GM23338 (cell line): ENCODE measurements around the gene TGFBR1. TPM values are rescaled to one million over a fixed set of nuclear protein-coding genes. Genes with fewer than 3 reads are reported as not detected.

Experiments used
- ATAC-seq: fragments of 200-7000 bp; cut with Tn5 transposase; 3 replicates; pipeline ENCODE4 v1.9.1; 2020
- DNase-seq: peaks from one replicate; pipeline ENCODE4 v3.0.0-alpha.2; 2015; ENCODE audit warnings: low spot score
- H2AFZ ChIP-seq: fragments of 200-600 bp; sonication (generic); 2 replicates; pipeline ENCODE4 v1.8.0; 2016; ENCODE audit warnings: antibody characterized with exemption, mild to moderate bottlenecking, moderate library complexity
- H3F3A ChIP-seq: fragments of 200-600 bp; sonication (generic); replicated peaks from 2 replicates; pipeline ENCODE4 v1.8.0; 2017; ENCODE audit warnings: antibody characterized with exemption, mixed run types, low read depth
- H3K27ac ChIP-seq: fragments of 200-600 bp; sonication (generic); 2 replicates; pipeline ENCODE4 v1.6.1; 2016; ENCODE audit warnings: low read depth
- H3K27me3 ChIP-seq: fragments of 200-600 bp; sonication (generic); 2 replicates; pipeline ENCODE4 v1.8.0; 2016; ENCODE audit warnings: mild to moderate bottlenecking, mixed run types, moderate library complexity; ENCODE audit not compliant: insufficient read depth
- H3K36me3 ChIP-seq: fragments of 200-600 bp; sonication (generic); 2 replicates; pipeline ENCODE4 v1.8.0; 2016; ENCODE audit warnings: mild to moderate bottlenecking; ENCODE audit not compliant: insufficient read depth
- H3K4me1 ChIP-seq: fragments of 200-600 bp; sonication (generic); 2 replicates; pipeline ENCODE4 v1.8.0; 2016; ENCODE audit warnings: mild to moderate bottlenecking, moderate library complexity; ENCODE audit not compliant: insufficient read depth
- H3K4me2 ChIP-seq: fragments of 200-600 bp; sonication (generic); 2 replicates; pipeline ENCODE4 v1.7.1; 2017; ENCODE audit warnings: mixed run types
- H3K4me3 ChIP-seq: fragments of 200-600 bp; sonication (generic); 2 replicates; pipeline ENCODE4 v1.6.1; 2016; ENCODE audit warnings: mixed run types
- H3K79me2 ChIP-seq: fragments of 200-600 bp; sonication (generic); replicated peaks from 2 replicates; pipeline ENCODE4 v1.8.0; 2017; ENCODE audit warnings: mild to moderate bottlenecking; ENCODE audit not compliant: insufficient read depth
- H3K9me2 ChIP-seq: fragments of 200-600 bp; sonication (generic); 2 replicates; pipeline ENCODE4 v1.8.0; 2017; ENCODE audit not compliant: insufficient read depth
- H4K20me1 ChIP-seq: fragments of 200-600 bp; sonication (generic); replicated peaks from 2 replicates; pipeline ENCODE4 v1.8.0; 2017; ENCODE audit warnings: mild to moderate bottlenecking; ENCODE audit not compliant: insufficient read depth
- H3K27ac Mint-ChIP-seq: 2 replicates; pipeline ENCODE4 v1.8.0; 2020; ENCODE audit warnings: inconsistent platforms, mild to moderate bottlenecking, moderate library complexity, mixed read lengths
- H3K27me3 Mint-ChIP-seq: 3 replicates; pipeline ENCODE4 v1.8.0; 2022; ENCODE audit warnings: low read depth, mild to moderate bottlenecking, moderate library complexity, mixed read lengths, inconsistent platforms; ENCODE audit not compliant: insufficient read depth, poor library complexity
- H3K36me3 Mint-ChIP-seq: 3 replicates; pipeline ENCODE4 v1.8.0; 2021; ENCODE audit warnings: low read depth, mild to moderate bottlenecking, inconsistent platforms, moderate library complexity, mixed read lengths
- H3K4me1 Mint-ChIP-seq: 3 replicates; pipeline ENCODE4 v1.8.0; 2020; ENCODE audit warnings: mild to moderate bottlenecking, inconsistent platforms, mixed read lengths
- H3K4me3 Mint-ChIP-seq: 3 replicates; pipeline ENCODE4 v1.8.0; 2021; ENCODE audit warnings: moderate library complexity, mild to moderate bottlenecking, inconsistent platforms, mixed read lengths
- H3K9me3 Mint-ChIP-seq: 3 replicates; pipeline ENCODE4 v1.8.0; 2020; ENCODE audit warnings: moderate library complexity, mild to moderate bottlenecking, inconsistent platforms, mixed read lengths
- CREB1 ChIP-seq: fragments of 250-450 bp; sonication (Bioruptor Pico); IDR thresholded peaks from 2 replicates; pipeline ENCODE4 v1.5.0; 2020; ENCODE audit warnings: low read depth, mild to moderate bottlenecking, moderate library complexity
- EZH2 ChIP-seq: fragments of 200-600 bp; sonication (generic); IDR thresholded peaks from one replicate; pipeline ENCODE4 v1.8.0; 2017; ENCODE audit warnings: antibody characterized with exemption, mild to moderate bottlenecking, low read depth; ENCODE audit not compliant: unreplicated experiment
- EZH2phosphoT487 ChIP-seq: fragments of 200-600 bp; sonication (generic); IDR thresholded peaks from one replicate; pipeline ENCODE4 v1.8.1; 2018; ENCODE audit warnings: antibody characterized with exemption; ENCODE audit not compliant: unreplicated experiment
- JUNB ChIP-seq: IDR thresholded peaks from one replicate; pipeline ENCODE4 v1.6.1; 2016; ENCODE audit warnings: antibody characterized with exemption; ENCODE audit not compliant: unreplicated experiment
- NANOG ChIP-seq: IDR thresholded peaks from 2 replicates; pipeline ENCODE4 v1.6.1; 2016; ENCODE audit warnings: antibody characterized with exemption, borderline replicate concordance
- POLR2AphosphoS5 ChIP-seq: IDR thresholded peaks from 2 replicates; pipeline ENCODE4 v1.6.1; 2016; ENCODE audit warnings: antibody characterized with exemption, low read depth
- STAT1 ChIP-seq: IDR thresholded peaks from one replicate; pipeline ENCODE4 v1.6.1; 2016; ENCODE audit warnings: antibody characterized with exemption; ENCODE audit not compliant: unreplicated experiment
- ZNF114 ChIP-seq: fragments of 250-450 bp; sonication (Bioruptor Pico); IDR thresholded peaks from 2 replicates; pipeline ENCODE4 v1.5.0; 2020; ENCODE audit warnings: mild to moderate bottlenecking, moderate library complexity
- ZNF331 ChIP-seq: fragments of 250-450 bp; sonication (Bioruptor Pico); IDR thresholded peaks from 2 replicates; pipeline ENCODE4 v1.5.0; 2020; ENCODE audit warnings: low read depth, mild to moderate bottlenecking, moderate library complexity
- polyA plus RNA-seq: library from polyadenylated mRNA; unstranded; fragments of >200 nt; fragmentation: Nextera tagmentation; extraction: Ambion mirVana; gene quantifications from 2 replicates; pipeline ENCODE4 v1.2.1, GENCODE V29; 2016
- total RNA-seq: library from RNA; depleted of rRNA; stranded (reverse); fragments of >200 nt; shearing (Covaris generic); gene quantifications from 2 replicates; pipeline ENCODE4 v1.2.3, GENCODE V29; 2014
- TF ChIP-seq, protein P1 (sequence below): IDR thresholded peaks from 2 replicates; pipeline ENCODE4 v1.6.1; 2016; ENCODE audit warnings: antibody characterized with exemption
- TF ChIP-seq, protein P2 (sequence below), 2 experiments: fragments of 200-600 bp in 1 of 2; sonication (generic) in 1 of 2; conservative IDR thresholded peaks; 2 replicates each; pipeline versions ENCODE4 v1.5.1 to v1.6.1; 2016 to 2017; ENCODE audit warnings: antibody characterized with exemption in 2 of 2, low read depth in 2 of 2, mild to moderate bottlenecking in 2 of 2, moderate library complexity in 1 of 2
- TF ChIP-seq, protein P3 (sequence below): IDR thresholded peaks from one replicate; pipeline ENCODE4 v1.6.1; 2018; ENCODE audit warnings: antibody characterized with exemption; ENCODE audit not compliant: unreplicated experiment

The TGFBR1 gene
- total and polyA plus RNA-seq, 2 experiments from 2014 or later = 9.3 to 40.2 TPM

DNA sequence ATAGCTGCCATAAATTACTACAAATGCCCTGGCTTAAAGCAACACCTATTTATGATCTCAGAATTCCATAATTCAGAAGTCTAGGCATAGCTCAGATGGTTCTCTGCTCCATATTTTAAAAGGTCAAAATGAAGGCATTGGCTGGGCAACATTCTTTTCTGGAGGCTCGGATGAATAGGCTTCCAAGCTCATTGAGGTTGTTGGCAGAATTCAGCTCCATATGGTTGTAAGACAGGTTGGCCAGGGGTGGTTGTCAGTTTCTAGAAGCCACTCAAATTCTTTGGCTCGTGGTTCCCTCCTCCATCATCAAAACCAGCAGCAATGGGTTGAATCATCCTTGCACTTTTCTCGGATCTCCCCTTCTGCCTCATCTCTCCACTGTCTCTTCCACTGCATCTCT is 49.4 kb downstream of the TGFBR1 start:
- no peak overlapping the region for H3K27ac Mint-ChIP-seq

DNA sequence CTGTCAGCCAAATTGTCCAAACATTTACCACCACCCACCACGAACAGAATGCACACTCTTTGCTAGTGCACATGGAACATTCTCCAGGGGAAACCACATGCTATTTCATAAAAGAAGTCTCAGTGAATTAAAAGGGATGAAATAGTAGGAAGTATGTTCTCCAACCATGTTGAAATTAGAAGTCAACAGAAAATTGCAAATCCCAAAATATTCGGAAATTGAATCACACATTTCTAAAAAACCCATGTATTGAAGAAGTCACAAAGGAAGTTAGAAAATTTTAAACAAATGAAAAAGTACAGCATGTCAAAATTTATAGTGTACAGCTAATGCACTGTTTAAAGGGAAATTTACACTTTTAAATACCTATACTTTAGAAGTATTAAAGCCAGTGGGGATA is 50.8 kb downstream of the TGFBR1 start:
- no peaks in the 10 kb centered on the region for H3F3A ChIP-seq
- no peak overlapping the region for H3K27ac Mint-ChIP-seq
- H4K20me1 ChIP-seq = no peaks in the 10 kb centered on the region
- DNase-seq = no peak
- no peaks in the 10 kb centered on the region for H3K79me2 ChIP-seq
- H3K27ac ChIP-seq = no peak overlapping the region
- ATAC-seq = no peak
- H3K36me3 Mint-ChIP-seq = peaks cover 3% of the 10 kb centered on the region; the same call in 2 of the 3 replicates
- H3K9me3 Mint-ChIP-seq = no peaks in the 10 kb centered on the region
- H3K4me1 ChIP-seq = peaks cover 11% of the 10 kb centered on the region
- H3K4me3 Mint-ChIP-seq = no peak overlapping the region
- no peaks in the 10 kb centered on the region for H3K9me2 ChIP-seq
- H3K27me3 Mint-ChIP-seq = no peaks in the 10 kb centered on the region
- H3K4me1 Mint-ChIP-seq = peaks cover 12% of the 10 kb centered on the region
- H3K36me3 ChIP-seq = no peaks in the 10 kb centered on the region
- no peaks in the 10 kb centered on the region for H3K27me3 ChIP-seq
- no peak overlapping the region for H3K4me3 ChIP-seq
- H2AFZ ChIP-seq = no peak overlapping the region
- no peak overlapping the region for H3K4me2 ChIP-seq
- no peak for TF ChIP-seq STAT1
- TF ChIP-seq, protein P1, sequence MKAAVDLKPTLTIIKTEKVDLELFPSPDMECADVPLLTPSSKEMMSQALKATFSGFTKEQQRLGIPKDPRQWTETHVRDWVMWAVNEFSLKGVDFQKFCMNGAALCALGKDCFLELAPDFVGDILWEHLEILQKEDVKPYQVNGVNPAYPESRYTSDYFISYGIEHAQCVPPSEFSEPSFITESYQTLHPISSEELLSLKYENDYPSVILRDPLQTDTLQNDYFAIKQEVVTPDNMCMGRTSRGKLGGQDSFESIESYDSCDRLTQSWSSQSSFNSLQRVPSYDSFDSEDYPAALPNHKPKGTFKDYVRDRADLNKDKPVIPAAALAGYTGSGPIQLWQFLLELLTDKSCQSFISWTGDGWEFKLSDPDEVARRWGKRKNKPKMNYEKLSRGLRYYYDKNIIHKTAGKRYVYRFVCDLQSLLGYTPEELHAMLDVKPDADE = no peak
- no peak for TF ChIP-seq EZH2phosphoT487
- TF ChIP-seq, protein P2, sequence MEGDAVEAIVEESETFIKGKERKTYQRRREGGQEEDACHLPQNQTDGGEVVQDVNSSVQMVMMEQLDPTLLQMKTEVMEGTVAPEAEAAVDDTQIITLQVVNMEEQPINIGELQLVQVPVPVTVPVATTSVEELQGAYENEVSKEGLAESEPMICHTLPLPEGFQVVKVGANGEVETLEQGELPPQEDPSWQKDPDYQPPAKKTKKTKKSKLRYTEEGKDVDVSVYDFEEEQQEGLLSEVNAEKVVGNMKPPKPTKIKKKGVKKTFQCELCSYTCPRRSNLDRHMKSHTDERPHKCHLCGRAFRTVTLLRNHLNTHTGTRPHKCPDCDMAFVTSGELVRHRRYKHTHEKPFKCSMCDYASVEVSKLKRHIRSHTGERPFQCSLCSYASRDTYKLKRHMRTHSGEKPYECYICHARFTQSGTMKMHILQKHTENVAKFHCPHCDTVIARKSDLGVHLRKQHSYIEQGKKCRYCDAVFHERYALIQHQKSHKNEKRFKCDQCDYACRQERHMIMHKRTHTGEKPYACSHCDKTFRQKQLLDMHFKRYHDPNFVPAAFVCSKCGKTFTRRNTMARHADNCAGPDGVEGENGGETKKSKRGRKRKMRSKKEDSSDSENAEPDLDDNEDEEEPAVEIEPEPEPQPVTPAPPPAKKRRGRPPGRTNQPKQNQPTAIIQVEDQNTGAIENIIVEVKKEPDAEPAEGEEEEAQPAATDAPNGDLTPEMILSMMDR (conservative IDR thresholded peaks at IDR 0.05; ENCODE audit: low read depth in 2 of 2) = no peak
- no peak for TF ChIP-seq JUNB
- no peak for TF ChIP-seq ZNF331 (CRISPR knock-in tag)
- TF ChIP-seq ZNF114 (CRISPR knock-in tag) = no peak
- TF ChIP-seq CREB1 (CRISPR knock-in tag) = no peak
- no peak for TF ChIP-seq POLR2AphosphoS5
- no peak for TF ChIP-seq EZH2
- no peak for TF ChIP-seq NANOG

More for the DNA sequence above, 49.4 kb downstream of the TGFBR1 start:
- Histone ChIP-seq H3K36me3 (no peaks in the 10 kb centered on the region), H2AFZ (no peak overlapping the region), H3F3A (no peaks in the 10 kb centered on the region), H3K27me3 (no peaks in the 10 kb centered on the region), H3K4me3 (no peak overlapping the region), H3K79me2 (no peaks in the 10 kb centered on the region), H3K9me2 (no peaks in the 10 kb centered on the region), H3K27ac (no peak overlapping the region), H4K20me1 (no peaks in the 10 kb centered on the region), H3K4me1 (peaks cover 14% of the 10 kb centered on the region), H3K4me2 (no peak overlapping the region)
- TF ChIP-seq CREB1 (CRISPR knock-in tag) (no peak), STAT1 (no peak), POLR2AphosphoS5 (no peak), JUNB (no peak)
- TF ChIP-seq, protein P1 = no peak
- TF ChIP-seq, protein P3, sequence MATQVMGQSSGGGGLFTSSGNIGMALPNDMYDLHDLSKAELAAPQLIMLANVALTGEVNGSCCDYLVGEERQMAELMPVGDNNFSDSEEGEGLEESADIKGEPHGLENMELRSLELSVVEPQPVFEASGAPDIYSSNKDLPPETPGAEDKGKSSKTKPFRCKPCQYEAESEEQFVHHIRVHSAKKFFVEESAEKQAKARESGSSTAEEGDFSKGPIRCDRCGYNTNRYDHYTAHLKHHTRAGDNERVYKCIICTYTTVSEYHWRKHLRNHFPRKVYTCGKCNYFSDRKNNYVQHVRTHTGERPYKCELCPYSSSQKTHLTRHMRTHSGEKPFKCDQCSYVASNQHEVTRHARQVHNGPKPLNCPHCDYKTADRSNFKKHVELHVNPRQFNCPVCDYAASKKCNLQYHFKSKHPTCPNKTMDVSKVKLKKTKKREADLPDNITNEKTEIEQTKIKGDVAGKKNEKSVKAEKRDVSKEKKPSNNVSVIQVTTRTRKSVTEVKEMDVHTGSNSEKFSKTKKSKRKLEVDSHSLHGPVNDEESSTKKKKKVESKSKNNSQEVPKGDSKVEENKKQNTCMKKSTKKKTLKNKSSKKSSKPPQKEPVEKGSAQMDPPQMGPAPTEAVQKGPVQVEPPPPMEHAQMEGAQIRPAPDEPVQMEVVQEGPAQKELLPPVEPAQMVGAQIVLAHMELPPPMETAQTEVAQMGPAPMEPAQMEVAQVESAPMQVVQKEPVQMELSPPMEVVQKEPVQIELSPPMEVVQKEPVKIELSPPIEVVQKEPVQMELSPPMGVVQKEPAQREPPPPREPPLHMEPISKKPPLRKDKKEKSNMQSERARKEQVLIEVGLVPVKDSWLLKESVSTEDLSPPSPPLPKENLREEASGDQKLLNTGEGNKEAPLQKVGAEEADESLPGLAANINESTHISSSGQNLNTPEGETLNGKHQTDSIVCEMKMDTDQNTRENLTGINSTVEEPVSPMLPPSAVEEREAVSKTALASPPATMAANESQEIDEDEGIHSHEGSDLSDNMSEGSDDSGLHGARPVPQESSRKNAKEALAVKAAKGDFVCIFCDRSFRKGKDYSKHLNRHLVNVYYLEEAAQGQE = no peak
- Mint-ChIP-seq H3K36me3 (peaks cover 4% of the 10 kb centered on the region; the same call in 2 of the 3 replicates), H3K9me3 (no peaks in the 10 kb centered on the region), H3K27me3 (no peaks in the 10 kb centered on the region), H3K4me1 (peaks cover 6% of the 10 kb centered on the region), H3K4me3 (no peak overlapping the region)
- DNase-seq (no peak), ATAC-seq (no peak)
